MM.1S (cell line): ENCODE results near the gene PITPNM3.

Experiments
- DNase-seq: peaks from one replicate; pipeline ENCODE4 v3.0.0-alpha.2; 2015
- H2AFZ ChIP-seq: fragments of 300-600 bp; sonication (generic); 2 replicates; pipeline ENCODE4 v1.6.0; 2016; ENCODE audit warnings: antibody characterized with exemption, low read length
- H3F3A ChIP-seq: fragments of 300-600 bp; sonication (generic); 2 replicates; pipeline ENCODE4 v1.6.1; 2016; ENCODE audit warnings: mild to moderate bottlenecking, antibody characterized with exemption, low read length, moderate library complexity, mixed read lengths; ENCODE audit not compliant: insufficient read depth
- H3K27ac ChIP-seq: fragments of 300-600 bp; sonication (generic); 2 replicates; pipeline ENCODE4 v1.5.1; 2016; ENCODE audit warnings: mild to moderate bottlenecking, low read length
- H3K27me3 ChIP-seq: fragments of 300-600 bp; sonication (generic); replicated peaks from 2 replicates; pipeline ENCODE4 v1.6.0; 2016; ENCODE audit warnings: low read length; ENCODE audit not compliant: insufficient read depth
- H3K36me3 ChIP-seq: fragments of 300-600 bp; sonication (generic); replicated peaks from 2 replicates; pipeline ENCODE4 v1.6.1; 2016; ENCODE audit warnings: mild to moderate bottlenecking, low read length, mixed read lengths; ENCODE audit not compliant: insufficient read depth
- H3K4me1 ChIP-seq: fragments of 300-600 bp; sonication (generic); 2 replicates; pipeline ENCODE4 v1.6.1; 2016; ENCODE audit warnings: low read length, mixed read lengths
- H3K4me2 ChIP-seq: fragments of 300-600 bp; sonication (generic); 2 replicates; pipeline ENCODE4 v1.6.0; 2016; ENCODE audit warnings: low read depth, low read length
- H3K4me3 ChIP-seq: fragments of 300-600 bp; sonication (generic); 2 replicates; pipeline ENCODE4 v1.5.1; 2016; ENCODE audit warnings: low read length, mixed read lengths
- H3K79me2 ChIP-seq: fragments of 300-600 bp; sonication (generic); 2 replicates; pipeline ENCODE4 v1.6.1; 2016; ENCODE audit warnings: mixed run types, low read length, mixed read lengths
- H3K9ac ChIP-seq: fragments of 300-600 bp; sonication (generic); 2 replicates; pipeline ENCODE4 v1.6.1; 2016; ENCODE audit warnings: low read length, mixed read lengths
- H3K9me2 ChIP-seq: fragments of 300-600 bp; sonication (generic); replicated peaks from 2 replicates; pipeline ENCODE4 v1.6.1; 2016; ENCODE audit warnings: mild to moderate bottlenecking, low read length, mixed read lengths; ENCODE audit not compliant: insufficient read depth
- H3K9me3 ChIP-seq: fragments of 300-600 bp; sonication (generic); replicated peaks from 2 replicates; pipeline ENCODE4 v1.6.1; 2016; ENCODE audit warnings: mild to moderate bottlenecking, low read length, mixed read lengths; ENCODE audit not compliant: insufficient read depth
- H4K20me1 ChIP-seq: fragments of 300-600 bp; sonication (generic); 2 replicates; pipeline ENCODE4 v1.6.1; 2016; ENCODE audit warnings: mild to moderate bottlenecking, low read length, moderate library complexity, mixed read lengths; ENCODE audit not compliant: insufficient read depth
- CTCF ChIP-seq: fragments of 300-600 bp; sonication (generic); IDR thresholded peaks from 2 replicates; pipeline ENCODE4 v1.5.1; 2016; ENCODE audit warnings: antibody characterized with exemption, low read length, mixed read lengths
- EZH2 ChIP-seq: fragments of 300-600 bp; sonication (generic); optimal IDR thresholded peaks from 2 replicates; pipeline ENCODE3; 2017; ENCODE audit warnings: low read depth, mild to moderate bottlenecking, antibody characterized with exemption, low read length, mixed read lengths
- EZH2phosphoT487 ChIP-seq: fragments of 300-600 bp; sonication (generic); IDR thresholded peaks from 2 replicates; pipeline ENCODE4 v1.6.1; 2018; ENCODE audit warnings: antibody characterized with exemption, low read length

Gene PITPNM3

GRCh38 chr17:6526362-6527152 is 29.8 kb downstream of the PITPNM3 start:
- no peak for DNase-seq

GRCh38 chr17:6525731-6526130 is 30.6 kb downstream of the PITPNM3 start:
- TF ChIP-seq CTCF: no peak
- no peak for TF ChIP-seq EZH2
- TF ChIP-seq EZH2phosphoT487: no peak
- H3K27me3 ChIP-seq: no peaks in the 10 kb centered on the region
- no peaks in the 10 kb centered on the region for H3K9me2 ChIP-seq
- H3K4me2 ChIP-seq: no peak overlapping the region
- no peaks in the 10 kb centered on the region for H3K9me3 ChIP-seq
- H3K4me3 ChIP-seq: no peak overlapping the region
- no peak for DNase-seq
- no peak overlapping the region for H2AFZ ChIP-seq
- H3F3A ChIP-seq: no peaks in the 10 kb centered on the region
- no peaks in the 10 kb centered on the region for H3K4me1 ChIP-seq
- H4K20me1 ChIP-seq: no peaks in the 10 kb centered on the region
- H3K27ac ChIP-seq: no peak overlapping the region
- no peaks in the 10 kb centered on the region for H3K36me3 ChIP-seq
- no peaks in the 10 kb centered on the region for H3K79me2 ChIP-seq
- no peak overlapping the region for H3K9ac ChIP-seq

More at GRCh38 chr17:6526362-6527152, 29.8 kb downstream of the PITPNM3 start:
- Histone ChIP-seq H2AFZ (no peak overlapping the region), H3K4me2 (no peak overlapping the region), H3K36me3 (no peaks in the 10 kb centered on the region), H3F3A (no peaks in the 10 kb centered on the region), H3K27ac (no peak overlapping the region), H3K4me1 (no peaks in the 10 kb centered on the region), H3K27me3 (no peaks in the 10 kb centered on the region), H3K9me3 (no peaks in the 10 kb centered on the region), H3K9ac (no peak overlapping the region), H3K4me3 (no peak overlapping the region), H3K79me2 (no peaks in the 10 kb centered on the region), H3K9me2 (no peaks in the 10 kb centered on the region), H4K20me1 (no peaks in the 10 kb centered on the region)
- TF ChIP-seq EZH2: no peak
- TF ChIP-seq CTCF: no peak
- no peak for TF ChIP-seq EZH2phosphoT487

GRCh38 chr17:6525141-6525540 is 31.2 kb downstream of the PITPNM3 start:
- no peaks in the 10 kb centered on the region for H3F3A ChIP-seq
- no peaks in the 10 kb centered on the region for H4K20me1 ChIP-seq
- H3K4me2 ChIP-seq: no peak overlapping the region
- no peaks in the 10 kb centered on the region for H3K36me3 ChIP-seq
- H3K4me3 ChIP-seq: no peak overlapping the region
- H3K27ac ChIP-seq: no peak overlapping the region
- no peak overlapping the region for H2AFZ ChIP-seq
- TF ChIP-seq EZH2phosphoT487 (no peak), CTCF (no peak), EZH2 (no peak)
- no peaks in the 10 kb centered on the region for H3K4me1 ChIP-seq
- H3K9ac ChIP-seq: no peak overlapping the region
- H3K27me3 ChIP-seq: no peaks in the 10 kb centered on the region
- no peak for DNase-seq
- H3K79me2 ChIP-seq: no peaks in the 10 kb centered on the region
- no peaks in the 10 kb centered on the region for H3K9me3 ChIP-seq
- H3K9me2 ChIP-seq: no peaks in the 10 kb centered on the region
